ENCODE results near the gene PC. TPM values are rescaled to one million over a fixed set of nuclear protein-coding genes. Genes with fewer than 3 reads are reported as not detected.

Gene PC
- total and polyA plus RNA-seq, 2 experiments from 2014 or later, result 18.3 to 21.7 TPM

DNA sequence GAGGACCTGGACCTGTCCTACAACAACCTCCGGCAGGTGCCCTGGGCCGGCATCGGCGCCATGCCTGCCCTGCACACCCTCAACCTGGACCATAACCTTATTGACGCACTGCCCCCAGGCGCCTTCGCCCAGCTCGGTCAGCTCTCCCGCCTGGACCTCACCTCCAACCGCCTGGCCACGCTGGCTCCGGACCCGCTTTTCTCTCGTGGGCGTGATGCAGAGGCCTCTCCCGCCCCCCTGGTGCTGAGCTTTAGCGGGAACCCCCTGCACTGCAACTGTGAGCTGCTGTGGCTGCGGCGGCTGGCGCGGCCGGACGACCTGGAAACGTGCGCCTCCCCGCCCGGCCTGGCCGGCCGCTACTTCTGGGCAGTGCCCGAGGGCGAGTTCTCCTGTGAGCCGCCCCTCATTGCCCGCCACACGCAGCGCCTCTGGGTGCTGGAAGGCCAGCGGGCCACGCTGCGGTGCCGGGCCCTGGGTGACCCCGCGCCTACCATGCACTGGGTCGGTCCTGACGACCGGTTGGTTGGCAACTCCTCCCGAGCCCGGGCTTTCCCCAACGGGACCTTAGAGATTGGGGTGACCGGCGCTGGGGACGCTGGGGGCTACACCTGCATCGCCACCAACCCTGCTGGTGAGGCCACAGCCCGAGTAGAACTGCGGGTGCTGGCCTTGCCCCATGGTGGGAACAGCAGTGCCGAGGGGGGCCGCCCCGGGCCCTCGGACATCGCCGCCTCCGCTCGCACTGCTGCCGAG, 99.8 kb downstream of the PC start:
- Histone ChIP-seq H3K79me2 (replicated peaks; ENCODE audit: insufficient read depth) (no peaks in the 10 kb centered on the region), H3F3A (replicated peaks; ENCODE audit: low read depth) (peaks cover 11% of the 10 kb centered on the region; the same call in 1 of the 2 replicates), H4K20me1 (replicated peaks; ENCODE audit: insufficient read depth) (no peaks in the 10 kb centered on the region), H3K4me3 (no peak overlapping the region), H3K27ac (ENCODE audit: low read depth) (0 out of 2 replicates have a peak overlapping the region, but pooled peaks have one; percentile 39), H2AFZ (no peak overlapping the region), H3K4me2 (peak overlapping the region; percentile 79; the same call in 1 of the 2 replicates), H3K4me1 (ENCODE audit: insufficient read depth) (peaks cover 11% of the 10 kb centered on the region), H3K27me3 (ENCODE audit: insufficient read depth) (no peaks in the 10 kb centered on the region), H3K36me3 (ENCODE audit: insufficient read depth) (no peaks in the 10 kb centered on the region), H3K9me2 (ENCODE audit: insufficient read depth) (no peaks in the 10 kb centered on the region)
- peaks cover 13% of the 10 kb centered on the region for H3K4me1 Mint-ChIP-seq
- DNase-seq (ENCODE audit: low spot score) (no peak), ATAC-seq (no peak)
- no peaks in the 10 kb centered on the region for H3K9me3 Mint-ChIP-seq
- no peak; the same call in 1 of the 2 replicates for TF ChIP-seq POLR2AphosphoS5 (IDR thresholded peaks at IDR 0.05; ENCODE audit: low read depth)
- no peak for TF ChIP-seq JUNB (IDR thresholded peaks at IDR 0.05; ENCODE audit: unreplicated experiment)
- TF ChIP-seq ZNF331 (CRISPR knock-in tag; IDR thresholded peaks at IDR 0.05; ENCODE audit: low read depth), result no peak
- TF ChIP-seq NANOG (IDR thresholded peaks at IDR 0.05; ENCODE audit: borderline replicate concordance), result no peak
- TF ChIP-seq, protein P1, sequence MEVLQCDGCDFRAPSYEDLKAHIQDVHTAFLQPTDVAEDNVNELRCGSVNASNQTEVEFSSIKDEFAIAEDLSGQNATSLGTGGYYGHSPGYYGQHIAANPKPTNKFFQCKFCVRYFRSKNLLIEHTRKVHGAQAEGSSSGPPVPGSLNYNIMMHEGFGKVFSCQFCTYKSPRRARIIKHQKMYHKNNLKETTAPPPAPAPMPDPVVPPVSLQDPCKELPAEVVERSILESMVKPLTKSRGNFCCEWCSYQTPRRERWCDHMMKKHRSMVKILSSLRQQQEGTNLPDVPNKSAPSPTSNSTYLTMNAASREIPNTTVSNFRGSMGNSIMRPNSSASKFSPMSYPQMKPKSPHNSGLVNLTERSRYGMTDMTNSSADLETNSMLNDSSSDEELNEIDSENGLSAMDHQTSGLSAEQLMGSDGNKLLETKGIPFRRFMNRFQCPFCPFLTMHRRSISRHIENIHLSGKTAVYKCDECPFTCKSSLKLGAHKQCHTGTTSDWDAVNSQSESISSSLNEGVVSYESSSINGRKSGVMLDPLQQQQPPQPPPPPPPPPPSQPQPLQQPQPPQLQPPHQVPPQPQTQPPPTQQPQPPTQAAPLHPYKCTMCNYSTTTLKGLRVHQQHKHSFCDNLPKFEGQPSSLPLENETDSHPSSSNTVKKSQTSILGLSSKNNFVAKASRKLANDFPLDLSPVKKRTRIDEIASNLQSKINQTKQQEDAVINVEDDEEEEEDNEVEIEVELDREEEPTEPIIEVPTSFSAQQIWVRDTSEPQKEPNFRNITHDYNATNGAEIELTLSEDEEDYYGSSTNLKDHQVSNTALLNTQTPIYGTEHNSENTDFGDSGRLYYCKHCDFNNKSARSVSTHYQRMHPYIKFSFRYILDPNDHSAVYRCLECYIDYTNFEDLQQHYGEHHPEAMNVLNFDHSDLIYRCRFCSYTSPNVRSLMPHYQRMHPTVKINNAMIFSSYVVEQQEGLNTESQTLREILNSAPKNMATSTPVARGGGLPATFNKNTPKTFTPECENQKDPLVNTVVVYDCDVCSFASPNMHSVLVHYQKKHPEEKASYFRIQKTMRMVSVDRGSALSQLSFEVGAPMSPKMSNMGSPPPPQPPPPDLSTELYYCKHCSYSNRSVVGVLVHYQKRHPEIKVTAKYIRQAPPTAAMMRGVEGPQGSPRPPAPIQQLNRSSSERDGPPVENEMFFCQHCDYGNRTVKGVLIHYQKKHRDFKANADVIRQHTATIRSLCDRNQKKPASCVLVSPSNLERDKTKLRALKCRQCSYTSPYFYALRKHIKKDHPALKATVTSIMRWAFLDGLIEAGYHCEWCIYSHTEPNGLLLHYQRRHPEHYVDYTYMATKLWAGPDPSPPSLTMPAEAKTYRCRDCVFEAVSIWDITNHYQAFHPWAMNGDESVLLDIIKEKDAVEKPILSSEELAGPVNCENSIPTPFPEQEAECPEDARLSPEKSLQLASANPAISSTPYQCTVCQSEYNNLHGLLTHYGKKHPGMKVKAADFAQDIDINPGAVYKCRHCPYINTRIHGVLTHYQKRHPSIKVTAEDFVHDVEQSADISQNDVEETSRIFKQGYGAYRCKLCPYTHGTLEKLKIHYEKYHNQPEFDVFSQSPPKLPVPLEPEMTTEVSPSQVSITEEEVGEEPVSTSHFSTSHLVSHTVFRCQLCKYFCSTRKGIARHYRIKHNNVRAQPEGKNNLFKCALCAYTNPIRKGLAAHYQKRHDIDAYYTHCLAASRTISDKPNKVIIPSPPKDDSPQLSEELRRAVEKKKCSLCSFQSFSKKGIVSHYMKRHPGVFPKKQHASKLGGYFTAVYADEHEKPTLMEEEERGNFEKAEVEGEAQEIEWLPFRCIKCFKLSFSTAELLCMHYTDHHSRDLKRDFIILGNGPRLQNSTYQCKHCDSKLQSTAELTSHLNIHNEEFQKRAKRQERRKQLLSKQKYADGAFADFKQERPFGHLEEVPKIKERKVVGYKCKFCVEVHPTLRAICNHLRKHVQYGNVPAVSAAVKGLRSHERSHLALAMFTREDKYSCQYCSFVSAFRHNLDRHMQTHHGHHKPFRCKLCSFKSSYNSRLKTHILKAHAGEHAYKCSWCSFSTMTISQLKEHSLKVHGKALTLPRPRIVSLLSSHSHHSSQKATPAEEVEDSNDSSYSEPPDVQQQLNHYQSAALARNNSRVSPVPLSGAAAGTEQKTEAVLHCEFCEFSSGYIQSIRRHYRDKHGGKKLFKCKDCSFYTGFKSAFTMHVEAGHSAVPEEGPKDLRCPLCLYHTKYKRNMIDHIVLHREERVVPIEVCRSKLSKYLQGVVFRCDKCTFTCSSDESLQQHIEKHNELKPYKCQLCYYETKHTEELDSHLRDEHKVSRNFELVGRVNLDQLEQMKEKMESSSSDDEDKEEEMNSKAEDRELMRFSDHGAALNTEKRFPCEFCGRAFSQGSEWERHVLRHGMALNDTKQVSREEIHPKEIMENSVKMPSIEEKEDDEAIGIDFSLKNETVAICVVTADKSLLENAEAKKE (CRISPR knock-in tag; IDR thresholded peaks at IDR 0.05), result no peak
- TF ChIP-seq, protein P2, sequence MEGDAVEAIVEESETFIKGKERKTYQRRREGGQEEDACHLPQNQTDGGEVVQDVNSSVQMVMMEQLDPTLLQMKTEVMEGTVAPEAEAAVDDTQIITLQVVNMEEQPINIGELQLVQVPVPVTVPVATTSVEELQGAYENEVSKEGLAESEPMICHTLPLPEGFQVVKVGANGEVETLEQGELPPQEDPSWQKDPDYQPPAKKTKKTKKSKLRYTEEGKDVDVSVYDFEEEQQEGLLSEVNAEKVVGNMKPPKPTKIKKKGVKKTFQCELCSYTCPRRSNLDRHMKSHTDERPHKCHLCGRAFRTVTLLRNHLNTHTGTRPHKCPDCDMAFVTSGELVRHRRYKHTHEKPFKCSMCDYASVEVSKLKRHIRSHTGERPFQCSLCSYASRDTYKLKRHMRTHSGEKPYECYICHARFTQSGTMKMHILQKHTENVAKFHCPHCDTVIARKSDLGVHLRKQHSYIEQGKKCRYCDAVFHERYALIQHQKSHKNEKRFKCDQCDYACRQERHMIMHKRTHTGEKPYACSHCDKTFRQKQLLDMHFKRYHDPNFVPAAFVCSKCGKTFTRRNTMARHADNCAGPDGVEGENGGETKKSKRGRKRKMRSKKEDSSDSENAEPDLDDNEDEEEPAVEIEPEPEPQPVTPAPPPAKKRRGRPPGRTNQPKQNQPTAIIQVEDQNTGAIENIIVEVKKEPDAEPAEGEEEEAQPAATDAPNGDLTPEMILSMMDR (conservative IDR thresholded peaks at IDR 0.05; ENCODE audit: low read depth in 2 of 2), result no peak
- TF ChIP-seq, protein P3, sequence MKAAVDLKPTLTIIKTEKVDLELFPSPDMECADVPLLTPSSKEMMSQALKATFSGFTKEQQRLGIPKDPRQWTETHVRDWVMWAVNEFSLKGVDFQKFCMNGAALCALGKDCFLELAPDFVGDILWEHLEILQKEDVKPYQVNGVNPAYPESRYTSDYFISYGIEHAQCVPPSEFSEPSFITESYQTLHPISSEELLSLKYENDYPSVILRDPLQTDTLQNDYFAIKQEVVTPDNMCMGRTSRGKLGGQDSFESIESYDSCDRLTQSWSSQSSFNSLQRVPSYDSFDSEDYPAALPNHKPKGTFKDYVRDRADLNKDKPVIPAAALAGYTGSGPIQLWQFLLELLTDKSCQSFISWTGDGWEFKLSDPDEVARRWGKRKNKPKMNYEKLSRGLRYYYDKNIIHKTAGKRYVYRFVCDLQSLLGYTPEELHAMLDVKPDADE (IDR thresholded peaks at IDR 0.05), result no peak
- no peak for TF ChIP-seq EZH2 (IDR thresholded peaks at IDR 0.05; ENCODE audit: low read depth, unreplicated experiment)
- no peak for TF ChIP-seq STAT1 (IDR thresholded peaks at IDR 0.05; ENCODE audit: unreplicated experiment)
- TF ChIP-seq CREB1 (CRISPR knock-in tag; IDR thresholded peaks at IDR 0.05; ENCODE audit: low read depth), result no peak
- no peak for TF ChIP-seq EZH2phosphoT487 (IDR thresholded peaks at IDR 0.05; ENCODE audit: unreplicated experiment)
- TF ChIP-seq, protein P4, sequence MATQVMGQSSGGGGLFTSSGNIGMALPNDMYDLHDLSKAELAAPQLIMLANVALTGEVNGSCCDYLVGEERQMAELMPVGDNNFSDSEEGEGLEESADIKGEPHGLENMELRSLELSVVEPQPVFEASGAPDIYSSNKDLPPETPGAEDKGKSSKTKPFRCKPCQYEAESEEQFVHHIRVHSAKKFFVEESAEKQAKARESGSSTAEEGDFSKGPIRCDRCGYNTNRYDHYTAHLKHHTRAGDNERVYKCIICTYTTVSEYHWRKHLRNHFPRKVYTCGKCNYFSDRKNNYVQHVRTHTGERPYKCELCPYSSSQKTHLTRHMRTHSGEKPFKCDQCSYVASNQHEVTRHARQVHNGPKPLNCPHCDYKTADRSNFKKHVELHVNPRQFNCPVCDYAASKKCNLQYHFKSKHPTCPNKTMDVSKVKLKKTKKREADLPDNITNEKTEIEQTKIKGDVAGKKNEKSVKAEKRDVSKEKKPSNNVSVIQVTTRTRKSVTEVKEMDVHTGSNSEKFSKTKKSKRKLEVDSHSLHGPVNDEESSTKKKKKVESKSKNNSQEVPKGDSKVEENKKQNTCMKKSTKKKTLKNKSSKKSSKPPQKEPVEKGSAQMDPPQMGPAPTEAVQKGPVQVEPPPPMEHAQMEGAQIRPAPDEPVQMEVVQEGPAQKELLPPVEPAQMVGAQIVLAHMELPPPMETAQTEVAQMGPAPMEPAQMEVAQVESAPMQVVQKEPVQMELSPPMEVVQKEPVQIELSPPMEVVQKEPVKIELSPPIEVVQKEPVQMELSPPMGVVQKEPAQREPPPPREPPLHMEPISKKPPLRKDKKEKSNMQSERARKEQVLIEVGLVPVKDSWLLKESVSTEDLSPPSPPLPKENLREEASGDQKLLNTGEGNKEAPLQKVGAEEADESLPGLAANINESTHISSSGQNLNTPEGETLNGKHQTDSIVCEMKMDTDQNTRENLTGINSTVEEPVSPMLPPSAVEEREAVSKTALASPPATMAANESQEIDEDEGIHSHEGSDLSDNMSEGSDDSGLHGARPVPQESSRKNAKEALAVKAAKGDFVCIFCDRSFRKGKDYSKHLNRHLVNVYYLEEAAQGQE (IDR thresholded peaks at IDR 0.05; ENCODE audit: unreplicated experiment), result no peak
- TF ChIP-seq ZNF114 (CRISPR knock-in tag; IDR thresholded peaks at IDR 0.05), result no peak
- peaks cover 2% of the 10 kb centered on the region for H3K36me3 Mint-ChIP-seq (ENCODE audit: low read depth)
- peak overlapping the region; percentile 81 for H3K4me3 Mint-ChIP-seq
- no peak overlapping the region for H3K27ac Mint-ChIP-seq
- H3K27me3 Mint-ChIP-seq (ENCODE audit: insufficient read depth, low read depth, poor library complexity), result peaks cover 33% of the 10 kb centered on the region
